ENCODE data around the gene PRR36.

- TF ChIP-seq CTCF (conservative IDR thresholded peaks at IDR 0.05) (no peak), EZH2 (IDR thresholded peaks at IDR 0.05; ENCODE audit: low read depth) (no peak)
These were observed 38.7 kb upstream of the PRR36 start for GRCh38 chr19:7912697-7913564.
